ENCODE measurements around the gene CYTH3.
"Not testable (repeated sequence)": the region's sequence is repeated elsewhere in the genome, so short reads cannot be mapped to it uniquely, and the experiment has no call there.

Gene CYTH3

GRCh38 chr7:6151994-6152735 is 120.3 kb downstream of the CYTH3 start:
- DNase-seq (ENCODE audit: low read depth): no peak

- not testable (repeated sequence) for DNase-seq (ENCODE audit: low read depth)
These were observed 120.9 kb downstream of the CYTH3 start for GRCh38 chr7:6151527-6151926.

- no peak for DNase-seq (ENCODE audit: low read depth)
These were observed 122.4 kb downstream of the CYTH3 start for GRCh38 chr7:6149996-6150395.

DNA sequence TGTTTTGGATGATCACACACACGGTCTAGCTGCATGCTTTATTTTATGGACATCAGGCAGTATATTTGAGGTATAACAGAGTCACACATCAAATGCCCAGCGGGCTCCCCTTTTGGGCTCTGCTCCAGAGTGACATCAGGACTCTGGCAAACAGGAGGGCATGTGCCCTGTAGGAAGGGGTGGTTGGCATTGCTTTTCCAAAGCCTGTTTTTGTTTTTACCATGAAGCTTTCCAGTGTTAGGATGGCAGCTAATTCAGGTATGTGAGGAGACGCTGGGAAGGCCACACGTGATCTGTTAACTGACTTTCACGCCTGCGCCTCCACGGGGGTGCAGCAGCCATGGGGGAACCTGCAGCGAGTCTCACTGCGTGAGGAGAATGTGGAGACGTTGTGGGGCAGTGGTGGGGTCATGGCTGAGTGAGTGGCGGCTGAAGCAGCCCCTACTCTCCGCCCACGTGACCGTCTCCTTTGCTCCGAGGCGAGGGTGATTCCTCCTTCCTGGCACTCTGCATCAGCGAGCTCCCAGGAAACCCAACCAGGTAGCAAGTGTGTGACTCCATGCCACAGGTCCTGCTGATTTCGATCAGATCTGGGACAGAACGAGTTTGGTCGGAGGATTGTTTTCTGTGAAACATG is 123.6 kb downstream of the CYTH3 start:
- DNase-seq (ENCODE audit: low read depth): no peak

DNA sequence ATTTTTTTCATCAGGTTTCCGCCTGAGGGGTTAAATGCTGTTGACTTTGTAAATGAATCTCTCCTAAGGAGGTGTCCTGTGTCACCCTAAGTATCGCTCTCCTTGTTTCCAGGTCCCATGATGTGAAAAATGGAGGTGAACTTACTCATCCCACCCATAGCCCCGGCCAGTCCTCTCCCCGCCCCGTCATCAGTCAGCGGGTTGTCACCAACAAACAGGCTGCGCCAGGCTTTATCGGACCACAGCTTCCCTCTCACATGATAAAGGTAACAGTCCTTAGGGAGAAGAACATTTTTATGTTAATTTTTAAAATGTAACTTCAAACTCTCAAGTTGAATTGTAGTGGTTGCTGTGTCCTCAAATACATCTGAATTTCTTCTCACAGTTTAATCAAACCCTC is 124.8 kb downstream of the CYTH3 start:
- DNase-seq (ENCODE audit: low read depth): no peak

DNA sequence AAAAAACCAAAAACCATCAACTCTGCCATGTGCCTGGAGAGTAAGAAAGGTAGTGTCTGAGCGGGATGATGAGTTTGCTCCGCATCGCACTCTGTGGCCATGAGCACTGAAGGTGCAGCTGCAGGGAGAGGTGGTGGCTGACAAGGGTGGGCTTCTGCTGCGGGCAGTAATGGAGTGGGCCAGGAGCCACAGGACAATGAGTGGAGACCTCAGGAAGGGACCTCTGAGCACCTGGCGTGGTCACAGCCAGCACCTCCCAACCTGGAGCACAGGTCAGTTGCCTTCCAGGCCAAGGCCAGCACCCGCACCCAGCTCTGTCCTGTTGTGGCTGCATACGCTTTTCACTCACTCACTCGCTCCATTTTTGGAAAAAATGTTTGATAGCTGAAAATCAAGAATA is 125.8 kb downstream of the CYTH3 start:
- no peak for DNase-seq (ENCODE audit: low read depth)

GRCh38 chr7:6143997-6144396 is 128.4 kb downstream of the CYTH3 start:
- no peak for DNase-seq (ENCODE audit: low read depth)

DNA sequence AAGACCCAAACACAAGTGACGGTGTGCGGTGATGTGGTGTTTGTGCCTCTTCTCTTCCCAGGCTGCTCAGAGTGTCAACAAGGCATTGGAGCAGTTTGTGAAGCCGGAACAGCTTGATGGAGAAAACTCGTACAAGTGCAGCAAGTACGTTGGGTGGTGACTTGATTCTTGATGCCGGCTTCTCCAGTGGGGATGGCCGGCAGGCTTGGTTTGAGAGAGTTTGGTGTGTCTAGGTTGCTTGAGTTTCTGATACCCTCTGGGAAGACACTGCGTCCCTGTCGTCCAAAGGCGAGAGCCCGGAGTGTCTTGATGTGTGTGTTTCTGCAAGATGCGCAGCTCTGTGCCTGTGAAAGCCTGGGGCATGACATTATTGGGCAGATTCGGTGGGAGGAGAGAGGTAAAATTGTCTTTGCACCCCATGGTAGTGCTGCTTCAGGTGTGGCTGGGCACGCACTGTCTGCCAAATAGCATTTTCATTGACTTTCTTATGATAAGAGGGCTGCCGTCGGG is 129.5 kb downstream of the CYTH3 start:
- DNase-seq (ENCODE audit: low read depth): no peak

- DNase-seq (ENCODE audit: low read depth): no peak
These were observed 133.0 kb downstream of the CYTH3 start for GRCh38 chr7:6139189-6139996.

DNA sequence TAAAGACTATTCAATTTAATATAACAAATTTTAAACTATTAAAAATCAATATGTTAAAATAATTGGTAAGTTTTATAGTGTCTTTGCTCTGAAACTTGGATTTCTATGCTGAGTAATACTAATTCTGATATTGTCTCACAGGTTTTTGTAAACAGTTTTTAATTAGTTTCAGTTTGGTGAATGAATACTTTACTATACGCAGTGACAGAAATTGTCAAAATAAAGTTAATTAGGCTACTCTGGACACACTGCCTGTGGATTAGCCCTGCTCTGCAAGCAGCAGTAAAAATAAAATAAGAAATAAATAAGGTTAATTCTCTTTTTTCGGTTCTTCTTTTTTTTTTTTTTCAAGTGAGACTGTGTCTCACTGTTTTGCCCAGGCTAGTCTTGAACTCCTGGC is 135.9 kb downstream of the CYTH3 start:
- no peak for DNase-seq (ENCODE audit: low read depth)

- no peak for DNase-seq (ENCODE audit: low read depth)
These were observed 139.2 kb downstream of the CYTH3 start for GRCh38 chr7:6133249-6133648.

- no peak for DNase-seq (ENCODE audit: low read depth)
These were observed 142.3 kb downstream of the CYTH3 start for GRCh38 chr7:6130007-6130587.

DNA sequence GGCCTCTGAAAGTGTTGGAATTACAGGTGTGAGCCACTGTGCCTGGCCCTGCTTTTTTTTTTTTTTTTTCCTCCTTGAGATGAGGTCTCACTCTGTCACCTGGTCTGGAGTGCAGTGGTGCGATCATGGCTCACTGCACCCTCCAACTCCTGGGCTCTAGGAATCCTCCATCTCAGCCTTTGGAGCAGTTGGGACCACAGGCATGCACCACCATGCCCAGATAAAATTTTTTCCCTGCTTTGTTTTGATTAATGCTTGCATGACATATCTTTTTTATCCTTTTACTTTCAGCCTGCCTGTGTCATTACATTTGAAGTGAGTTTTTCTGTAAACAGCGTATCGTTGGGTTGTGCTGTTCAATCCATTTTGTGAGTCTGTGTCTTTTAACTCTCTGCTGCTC is 144.2 kb downstream of the CYTH3 start:
- DNase-seq (ENCODE audit: low read depth): no peak

GRCh38 chr7:6127110-6127490 is 145.3 kb downstream of the CYTH3 start:
- no peak for DNase-seq (ENCODE audit: low read depth)

DNA sequence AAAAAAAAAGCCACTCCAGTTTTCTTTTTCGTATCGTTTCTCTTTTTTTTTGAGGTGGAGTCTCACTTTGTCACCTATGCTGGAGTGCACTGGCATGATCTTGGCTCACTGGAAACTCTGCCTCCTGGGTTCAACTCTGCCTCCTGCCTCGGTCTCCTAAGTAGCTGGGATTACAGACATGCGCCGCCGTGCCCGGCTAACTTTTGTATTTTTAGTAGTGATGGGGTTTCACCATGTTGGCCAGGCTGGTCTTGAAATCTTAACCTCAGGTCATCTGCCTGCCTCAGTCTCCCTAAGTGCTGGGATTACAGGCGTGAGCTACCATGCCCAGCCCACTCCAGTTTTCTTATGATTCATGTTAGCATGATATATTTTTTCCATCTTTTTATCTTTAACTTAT is 148.6 kb downstream of the CYTH3 start:
- DNase-seq (ENCODE audit: low read depth): no peak

DNA sequence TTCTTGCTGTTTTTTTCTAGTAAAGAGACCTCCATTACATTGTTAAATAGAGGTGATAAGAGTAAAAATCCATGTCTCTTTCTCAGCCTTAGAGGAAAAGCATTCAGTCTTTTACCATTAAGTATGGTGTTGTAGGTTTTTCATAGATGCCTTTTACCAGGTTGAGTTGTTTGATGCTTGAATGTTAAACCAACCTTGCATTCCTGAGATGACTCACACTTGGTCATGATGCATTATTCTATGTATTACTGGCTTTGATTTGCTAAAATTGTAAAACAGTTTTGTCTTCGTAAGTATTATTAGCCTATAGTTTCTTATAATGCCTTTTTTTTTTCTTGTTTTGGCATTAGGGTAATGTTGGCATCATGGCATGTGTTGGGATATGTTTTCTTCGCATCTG is 151.3 kb downstream of the CYTH3 start:
- no peak for DNase-seq (ENCODE audit: low read depth)

- DNase-seq (ENCODE audit: low read depth): no peak
These were observed 154.9 kb downstream of the CYTH3 start for GRCh38 chr7:6117533-6117932.

GRCh38 chr7:6116211-6116610 is 156.2 kb downstream of the CYTH3 start:
- DNase-seq (ENCODE audit: low read depth): no peak
